A549 (cell line): ENCODE results near the gene ANKS1B.

ENCODE experiments used
- BHLHE40 ChIP-seq: IDR thresholded peaks from 2 replicates; pipeline ENCODE4 v1.6.1; 2012; ENCODE audit warnings: low read depth, low read length, inconsistent platforms
- CTCF ChIP-seq: fragments of >200 bp; sonication (Bioruptor Twin); formaldehyde crosslinking; IDR thresholded peaks from 3 replicates; pipeline ENCODE4 v1.5.1; 2016
- FOSL2 ChIP-seq, 2 experiments: fragments of 450-650 bp in 1 of 2; fragments of >200 bp in 1 of 2; sonication (Bioruptor Twin) in 1 of 2; formaldehyde crosslinking; IDR thresholded peaks; 2 replicates each; pipeline versions ENCODE4 v1.5.0 to v1.6.1; 2016 to 2020; ENCODE audit warnings: mild to moderate bottlenecking in 1 of 2, moderate library complexity in 1 of 2
- JUNB ChIP-seq: fragments of >200 bp; sonication (Bioruptor Twin); formaldehyde crosslinking; IDR thresholded peaks from 2 replicates; pipeline ENCODE4 v1.6.1; 2016
- MAX ChIP-seq: IDR thresholded peaks from 2 replicates; pipeline ENCODE4 v1.6.1; 2012
- POLR2A ChIP-seq: IDR thresholded peaks from 2 replicates; pipeline ENCODE4 v1.6.1; 2012; ENCODE audit warnings: mild to moderate bottlenecking, low read length

DNA sequence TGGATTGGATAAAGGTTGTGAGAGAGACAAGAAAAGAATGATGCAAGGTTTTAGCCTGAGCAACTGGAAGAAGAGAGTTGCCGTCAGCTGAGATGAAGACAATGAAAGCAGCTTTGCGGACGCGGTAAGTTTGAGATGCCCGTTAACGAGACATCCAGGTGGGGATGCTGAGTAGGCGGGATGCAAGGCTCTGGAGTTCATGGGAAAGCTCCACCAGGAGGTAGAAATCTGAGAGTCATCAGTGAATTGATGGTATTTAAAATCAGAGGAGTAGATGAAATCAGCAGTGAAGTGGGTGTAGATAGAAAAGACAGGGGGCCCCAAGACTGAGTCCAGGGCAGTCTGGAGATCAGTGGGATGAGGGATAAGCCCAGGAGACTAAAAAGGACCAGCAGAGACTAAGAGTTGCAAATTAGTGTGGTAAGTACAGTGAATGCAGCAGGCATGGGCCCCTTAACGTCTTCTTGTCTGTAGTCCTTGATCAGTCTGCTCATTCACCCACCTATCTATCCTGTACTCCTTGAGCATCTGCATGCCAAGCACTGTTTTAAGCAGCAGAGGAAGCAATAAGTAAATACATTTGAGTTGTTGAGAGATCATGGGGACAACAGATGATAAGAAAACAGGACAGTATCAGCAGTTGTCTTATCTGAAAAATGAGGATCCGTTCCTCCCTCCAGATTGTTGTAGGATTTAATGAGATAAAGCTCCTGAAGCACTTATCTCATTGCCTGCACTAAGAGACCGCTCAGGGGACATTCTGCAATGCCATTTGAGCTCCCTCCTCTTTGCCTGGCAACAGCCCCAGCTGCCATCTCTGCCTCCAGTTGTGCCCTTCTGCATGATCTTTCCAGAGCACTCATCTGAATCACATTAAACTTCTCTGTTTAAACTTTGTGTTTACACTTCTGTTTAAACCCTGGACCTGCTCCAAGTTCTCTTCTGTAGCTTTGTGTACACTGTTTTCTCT, 1248.1 kb downstream of the ANKS1B start:
- TF ChIP-seq JUNB, result no peak
- TF ChIP-seq CTCF, result no peak
- no peak for TF ChIP-seq BHLHE40
- TF ChIP-seq POLR2A, result no peak
- TF ChIP-seq FOSL2 (IDR thresholded peaks at IDR 0.05), result no peak
- no peak for TF ChIP-seq FOSL2 (CRISPR knock-in tag; IDR thresholded peaks at IDR 0.05)
- TF ChIP-seq MAX, result no peak
